HG03280 (cell line): ENCODE results near the gene SLC26A2.

Experiments
- ATAC-seq: cut with Tn5 transposase; IDR thresholded peaks from one replicate; pipeline ENCODE4 v1.9.1; 2021; ENCODE audit warnings: mild to moderate bottlenecking, moderate library complexity; ENCODE audit not compliant: unreplicated experiment

Gene SLC26A2

GRCh38 chr5:149960272-149961185 is at the start of gene SLC26A2:
Gene SLC26A2, plus strand, starts transcription at chr5:149960758. Its CDS starts 16,895 bp downstream, at chr5:149977653.
- ATAC-seq = peak; percentile 99

GRCh38 chr5:149911031-149911430 is 49.5 kb upstream of the SLC26A2 start:
- no peak for ATAC-seq

GRCh38 chr5:149912226-149912871 is 48.2 kb upstream of the SLC26A2 start:
- no peak for ATAC-seq

GRCh38 chr5:149913436-149914419 is 46.8 kb upstream of the SLC26A2 start:
- no peak for ATAC-seq

- no peak for ATAC-seq
Observed at GRCh38 chr5:149915392-149916260, 44.9 kb upstream of the SLC26A2 start.

- no peak for ATAC-seq
Observed at GRCh38 chr5:149916334-149917072, 44.1 kb upstream of the SLC26A2 start.

- no peak for ATAC-seq
Observed at GRCh38 chr5:149917073-149917676, 43.4 kb upstream of the SLC26A2 start.

GRCh38 chr5:149921597-149921996 is 39.0 kb upstream of the SLC26A2 start:
- ATAC-seq = no peak

GRCh38 chr5:149922950-149923349 is 37.6 kb upstream of the SLC26A2 start:
- ATAC-seq = no peak

- no peak for ATAC-seq
Observed at GRCh38 chr5:149924486-149924885, 36.1 kb upstream of the SLC26A2 start.

- ATAC-seq = no peak
Observed at GRCh38 chr5:149930043-149930748, 30.4 kb upstream of the SLC26A2 start.

- no peak for ATAC-seq
Observed at GRCh38 chr5:149930749-149931574, 29.6 kb upstream of the SLC26A2 start.

- no peak for ATAC-seq
Observed at GRCh38 chr5:149931992-149932436, 28.5 kb upstream of the SLC26A2 start.

GRCh38 chr5:149932445-149933350 is 27.9 kb upstream of the SLC26A2 start:
- no peak for ATAC-seq

- no peak for ATAC-seq
Observed at GRCh38 chr5:149935431-149935901, 25.1 kb upstream of the SLC26A2 start.

GRCh38 chr5:149936044-149936699 is 24.4 kb upstream of the SLC26A2 start:
- no peak for ATAC-seq
